IMR-90 (cell line): ENCODE measurements around the gene ZFP42. TPM values are rescaled to one million over a fixed set of nuclear protein-coding genes. Genes with fewer than 3 reads are reported as not detected.
"Not testable (repeated sequence)": the region's sequence is repeated elsewhere in the genome, so short reads cannot be mapped to it uniquely, and the experiment has no call there.

Experiments
- ATAC-seq: fragments of 200-7000 bp; cut with Tn5 transposase; 2 replicates; pipeline ENCODE4 v1.9.1; 2020; ENCODE audit warnings: low read depth, mild to moderate bottlenecking, moderate library complexity
- BruUV-seq: library from RNA; stranded (reverse); fragments of 400-500 nt; replicated peaks from 2 replicates; lab custom pipeline; 2021; lab: Mats Ljungman, UMichigan
- CTCF ChIA-PET: fragments of 300-600 bp; formaldehyde crosslinking; extraction: SDS; loops from one replicate; lab custom pipeline; 2021; ENCODE audit warnings: antibody characterized with exemption; lab: Yijun Ruan, JAX
- POLR2A ChIA-PET: fragments of 300-600 bp; sonication (Branson Sonifier 250); formaldehyde crosslinking; loops from one replicate; lab custom pipeline; 2022; ENCODE audit warnings: antibody characterized with exemption; ENCODE audit not compliant: unreplicated experiment; lab: Charles Lee
- DNase-seq: peaks from one replicate; pipeline ENCODE4 v3.0.0; 2013
- H2AFZ ChIP-seq: replicated peaks from 2 replicates; pipeline ENCODE3; 2013; ENCODE audit warnings: low read length, mild to moderate bottlenecking; ENCODE audit not compliant: poor library complexity
- H2AK5ac ChIP-seq: 2 replicates; pipeline ENCODE4 v1.6.1; 2013; ENCODE audit warnings: low read depth, low read length, inconsistent platforms
- H2AK9ac ChIP-seq: replicated peaks from 2 replicates; pipeline ENCODE3; 2013; ENCODE audit warnings: mild to moderate bottlenecking, low read depth, low read length, moderate library complexity; ENCODE audit not compliant: poor library complexity
- H2BK120ac ChIP-seq: 2 replicates; pipeline ENCODE4 v1.6.1; 2013; ENCODE audit warnings: low read depth, low read length, inconsistent platforms
- H2BK15ac ChIP-seq: 3 replicates; pipeline ENCODE4 v1.6.1; 2013; ENCODE audit warnings: low read depth, low read length, inconsistent platforms
- H2BK20ac ChIP-seq: 2 replicates; pipeline ENCODE4 v1.6.1; 2013; ENCODE audit warnings: low read depth, mild to moderate bottlenecking, inconsistent platforms, low read length, moderate library complexity
- H2BK5ac ChIP-seq: 2 replicates; pipeline ENCODE4 v1.6.1; 2013; ENCODE audit warnings: mild to moderate bottlenecking, low read depth, low read length, inconsistent platforms; ENCODE audit not compliant: poor library complexity, severe bottlenecking
- H3K14ac ChIP-seq: replicated peaks from 2 replicates; pipeline ENCODE4 v1.6.1; 2013; ENCODE audit warnings: low read depth, low read length, inconsistent platforms
- H3K18ac ChIP-seq: 2 replicates; pipeline ENCODE4 v1.6.1; 2013; ENCODE audit warnings: low read depth, low read length, control low read depth
- H3K23ac ChIP-seq: 2 replicates; pipeline ENCODE4 v1.6.1; 2013; ENCODE audit warnings: low read depth, low read length, inconsistent platforms
- H3K27ac ChIP-seq: 2 replicates; pipeline ENCODE4 v1.5.1; 2013; ENCODE audit warnings: mild to moderate bottlenecking, control low read depth, low read length; ENCODE audit not compliant: insufficient read depth
- H3K27me3 ChIP-seq: 2 replicates; pipeline ENCODE4 v1.6.1; 2013; ENCODE audit warnings: low read length; ENCODE audit not compliant: control insufficient read depth, insufficient read depth
- H3K36me3 ChIP-seq: 2 replicates; pipeline ENCODE4 v1.6.1; 2013; ENCODE audit warnings: low read length, mixed read lengths; ENCODE audit not compliant: control insufficient read depth, insufficient read depth
- H3K4ac ChIP-seq: 2 replicates; pipeline ENCODE4 v1.6.1; 2013; ENCODE audit warnings: low read depth, low read length, inconsistent platforms
- H3K4me1 ChIP-seq: 2 replicates; pipeline ENCODE4 v1.6.1; 2013; ENCODE audit warnings: low read length, mixed read lengths; ENCODE audit not compliant: control insufficient read depth, insufficient read depth
- H3K4me2 ChIP-seq: 2 replicates; pipeline ENCODE4 v1.6.1; 2013; ENCODE audit warnings: low read depth, mild to moderate bottlenecking, control low read depth, low read length, moderate library complexity
- H3K4me3 ChIP-seq: 2 replicates; pipeline ENCODE4 v1.5.1; 2013; ENCODE audit warnings: low read depth, mild to moderate bottlenecking, control low read depth, low read length, moderate library complexity; ENCODE audit not compliant: insufficient read depth
- H3K56ac ChIP-seq: 2 replicates; pipeline ENCODE4 v1.6.1; 2013; ENCODE audit warnings: low read length, inconsistent platforms; ENCODE audit not compliant: insufficient read depth; ENCODE audit errors: extremely low read depth
- H3K79me1 ChIP-seq, 2 experiments: 2 replicates each; pipeline ENCODE4 v1.6.1; 2013; ENCODE audit warnings: low read length in 2 of 2, inconsistent platforms in 1 of 2, low read depth in 1 of 2
- H3K9ac ChIP-seq: 2 replicates; pipeline ENCODE4 v1.6.1; 2013; ENCODE audit warnings: low read depth, low read length, control low read depth
- H3K9me1 ChIP-seq: 2 replicates; pipeline ENCODE4 v1.6.1; 2013; ENCODE audit warnings: low read length, inconsistent platforms; ENCODE audit not compliant: insufficient read depth
- H3K9me3 ChIP-seq: 2 replicates; pipeline ENCODE4 v1.6.1; 2013; ENCODE audit warnings: low read length; ENCODE audit not compliant: control insufficient read depth, insufficient read depth
- H4K20me1 ChIP-seq: 2 replicates; pipeline ENCODE4 v1.6.1; 2013; ENCODE audit warnings: low read length, inconsistent platforms; ENCODE audit not compliant: insufficient read depth
- H4K5ac ChIP-seq: 2 replicates; pipeline ENCODE4 v1.6.1; 2013; ENCODE audit warnings: mild to moderate bottlenecking, low read depth, low read length, control low read depth
- H4K8ac ChIP-seq, 2 experiments: 2 replicates each; pipeline ENCODE4 v1.6.1; 2013; ENCODE audit warnings: low read depth in 2 of 2, low read length in 2 of 2, control low read depth in 1 of 2, inconsistent platforms in 1 of 2
- H4K91ac ChIP-seq: 2 replicates; pipeline ENCODE4 v1.6.1; 2013; ENCODE audit warnings: low read depth, low read length, inconsistent platforms; ENCODE audit not compliant: insufficient read depth
- WGBS, 2 experiments: methylation state at CpG; one replicate each; pipeline versions ENCODE4 v1.1.5 to v1.1.7; 2013; ENCODE audit warnings: missing lambda C conversion rate in 2 of 2; ENCODE audit not compliant: insufficient read length in 1 of 2; ENCODE audit errors: extremely low coverage in 2 of 2; 5-methylcytosine and 5-hydroxymethylcytosine counted together
- dilution Hi-C: fragments of 300-500 bp; cut with HindIII; formaldehyde crosslinking; loops from one replicate; pipeline ENCODE4 v1.14.3; 2018; ENCODE audit warnings: low sequenced_read_pairs; ENCODE audit not compliant: unreplicated experiment
- in situ Hi-C: fragments of 300-500 bp; cut with MboI; formaldehyde crosslinking; loops from 3 replicates; pipeline ENCODE4 v1.14.3; 2019; ENCODE audit warnings: low sequenced_read_pairs, inconsistent platforms, mixed read lengths
- intact Hi-C: fragments of 100-400 bp; cut with micrococcal nuclease; formaldehyde crosslinking; loops from 2 replicates; pipeline ENCODE4 v1.10.0; 2022
- polyA plus RNA-seq, 3 experiments: library from polyadenylated mRNA; depleted of rRNA; stranded (reverse); fragments of >200 nt; gene quantifications; 2 replicates each; pipeline ENCODE4 v1.2.3, GENCODE V29; 2012; ENCODE audit warnings: low replicate concordance in 1 of 3
- total RNA-seq: library from RNA; depleted of rRNA; stranded (reverse); fragments of >200 nt; gene quantifications from 2 replicates; pipeline ENCODE4 v1.2.3, GENCODE V29; 2012

The ZFP42 gene
- total and polyA plus RNA-seq, 2 of the 4 experiments (the other 2 are of a cell fraction): not detected

GRCh38 chr4:187997991-187998390 is 2.4 kb downstream of the ZFP42 start:
- H3K14ac ChIP-seq, H4K5ac ChIP-seq, H3K23ac ChIP-seq, intact Hi-C loops, H3K9ac ChIP-seq, dilution Hi-C loops, H2AK9ac ChIP-seq, H2AFZ ChIP-seq, H3K9me3 ChIP-seq, H4K8ac ChIP-seq, H4K91ac ChIP-seq, H3K36me3 ChIP-seq, H3K56ac ChIP-seq, H2AK5ac ChIP-seq, ATAC-seq, H3K4me1 ChIP-seq, DNase-seq, H3K4ac ChIP-seq, BruUV-seq, H3K79me1 ChIP-seq, H4K20me1 ChIP-seq, H2BK5ac ChIP-seq, in situ Hi-C loops, H3K4me2 ChIP-seq, CTCF ChIA-PET, POLR2A ChIA-PET, H3K9me1 ChIP-seq, H2BK15ac ChIP-seq, H3K4me3 ChIP-seq, H2BK20ac ChIP-seq, H3K18ac ChIP-seq, H2BK120ac ChIP-seq, H3K27me3 ChIP-seq, H3K27ac ChIP-seq: not testable (repeated sequence)
- 70% methylated on average over 3 of the region's 15 CpGs; no CpG with 5 or more reads in 1 of the 2 experiments for WGBS, 2 experiments
